WTC11 (cell line): ENCODE measurements around the gene CD4. TPM values are rescaled to one million over a fixed set of nuclear protein-coding genes. Genes with fewer than 3 reads are reported as not detected.

Experiments
- ATAC-seq: fragments of 200-7000 bp; cut with Tn5 transposase; 2 replicates; pipeline ENCODE4 v1.10.0; 2021; ENCODE audit warnings: mild to moderate bottlenecking, moderate library complexity
- CTCF ChIA-PET: fragments of 300-600 bp; sonication (Branson Sonifier 250); formaldehyde crosslinking; loops from one replicate; lab custom pipeline; 2021; ENCODE audit warnings: antibody characterized with exemption; lab: Charles Lee
- POLR2A ChIA-PET: fragments of 350-600 bp; sonication (Branson Sonifier 250); formaldehyde crosslinking; loops from one replicate; lab custom pipeline; 2021; ENCODE audit warnings: antibody characterized with exemption; lab: Charles Lee
- DNase-seq: peaks from one replicate; pipeline ENCODE4 v3.0.0; 2021; ENCODE audit warnings: low spot score
- H3K27ac Mint-ChIP-seq: 2 replicates; pipeline ENCODE4 v1.8.0; 2021; ENCODE audit warnings: mixed read lengths
- H3K27me3 Mint-ChIP-seq: 2 replicates; pipeline ENCODE4 v1.8.0; 2021; ENCODE audit warnings: low read depth, mild to moderate bottlenecking, moderate library complexity, mixed read lengths
- H3K36me3 Mint-ChIP-seq: 2 replicates; pipeline ENCODE4 v1.8.0; 2021; ENCODE audit warnings: mixed read lengths
- H3K4me1 Mint-ChIP-seq: 2 replicates; pipeline ENCODE4 v1.8.0; 2022; ENCODE audit warnings: mixed read lengths
- H3K4me3 Mint-ChIP-seq: 2 replicates; pipeline ENCODE4 v1.8.0; 2021; ENCODE audit warnings: mild to moderate bottlenecking, moderate library complexity, mixed read lengths
- H3K9me3 Mint-ChIP-seq: 2 replicates; pipeline ENCODE4 v1.8.0; 2021; ENCODE audit warnings: mixed read lengths
- E2F4 ChIP-seq: sonication (generic); formaldehyde crosslinking; IDR thresholded peaks from 2 replicates; pipeline ENCODE4 v1.8.1; 2022; ENCODE audit warnings: low read depth, mild to moderate bottlenecking, moderate library complexity, missing genetic modification reagents, borderline replicate concordance
- E2F5 ChIP-seq: sonication (generic); formaldehyde crosslinking; IDR thresholded peaks from 2 replicates; pipeline ENCODE4 v1.8.1; 2022; ENCODE audit warnings: mild to moderate bottlenecking, moderate library complexity, missing genetic modification reagents
- ELF4 ChIP-seq: sonication (generic); formaldehyde crosslinking; IDR thresholded peaks from 2 replicates; pipeline ENCODE4 v1.8.1; 2022; ENCODE audit warnings: low read depth, mild to moderate bottlenecking, moderate library complexity, missing genetic modification reagents
- EMX1 ChIP-seq: fragments of 250-450 bp; sonication (Bioruptor Pico); IDR thresholded peaks from 2 replicates; pipeline ENCODE4 v1.8.0; 2021; ENCODE audit warnings: mild to moderate bottlenecking
- ETV6 ChIP-seq: sonication (generic); formaldehyde crosslinking; IDR thresholded peaks from 2 replicates; pipeline ENCODE4 v1.8.1; 2022; ENCODE audit warnings: mild to moderate bottlenecking, missing genetic modification reagents
- GABPB1 ChIP-seq: sonication (generic); formaldehyde crosslinking; IDR thresholded peaks from 2 replicates; pipeline ENCODE4 v1.8.1; 2023; ENCODE audit warnings: mild to moderate bottlenecking, missing genetic modification reagents
- IRF2 ChIP-seq: sonication (generic); formaldehyde crosslinking; IDR thresholded peaks from 2 replicates; pipeline ENCODE4 v1.8.0; 2022; ENCODE audit warnings: low read depth, missing genetic modification reagents, borderline replicate concordance
- KAT7 ChIP-seq: sonication (generic); formaldehyde crosslinking; IDR thresholded peaks from 2 replicates; pipeline ENCODE4 v1.8.1; 2023; ENCODE audit warnings: missing genetic modification reagents, mild to moderate bottlenecking, borderline replicate concordance
- MAX ChIP-seq: sonication (generic); formaldehyde crosslinking; IDR thresholded peaks from 2 replicates; pipeline ENCODE4 v1.8.0; 2022; ENCODE audit warnings: mild to moderate bottlenecking, missing genetic modification reagents
- NFE2L1 ChIP-seq: sonication (generic); formaldehyde crosslinking; IDR thresholded peaks from 2 replicates; pipeline ENCODE4 v1.8.1; 2023; ENCODE audit warnings: missing genetic modification reagents
- NFYB ChIP-seq: sonication (generic); formaldehyde crosslinking; conservative IDR thresholded peaks from 2 replicates; pipeline ENCODE4 v1.8.0; 2022; ENCODE audit warnings: low read depth, missing genetic modification reagents
- PRRX2 ChIP-seq: fragments of 250-450 bp; sonication (Bioruptor Pico); IDR thresholded peaks from 2 replicates; pipeline ENCODE4 v1.8.0; 2021; ENCODE audit warnings: mild to moderate bottlenecking
- SMAD3 ChIP-seq: sonication (generic); formaldehyde crosslinking; IDR thresholded peaks from 2 replicates; pipeline ENCODE4 v1.8.0; 2022; ENCODE audit warnings: missing genetic modification reagents, mild to moderate bottlenecking, borderline replicate concordance
- SP1 ChIP-seq: sonication (generic); formaldehyde crosslinking; conservative IDR thresholded peaks from 2 replicates; pipeline ENCODE4 v1.8.1; 2022; ENCODE audit warnings: missing genetic modification reagents
- USF1 ChIP-seq: sonication (generic); formaldehyde crosslinking; IDR thresholded peaks from 2 replicates; pipeline ENCODE4 v1.8.0; 2022; ENCODE audit warnings: mild to moderate bottlenecking, missing genetic modification reagents
- ZBTB43 ChIP-seq: sonication (generic); formaldehyde crosslinking; IDR thresholded peaks from 2 replicates; pipeline ENCODE4 v1.8.1; 2023; ENCODE audit warnings: mild to moderate bottlenecking, missing genetic modification reagents
- ZNF121 ChIP-seq: sonication (generic); formaldehyde crosslinking; IDR thresholded peaks from 2 replicates; pipeline ENCODE4 v1.8.0; 2023; ENCODE audit warnings: missing genetic modification reagents
- ZNF423 ChIP-seq: fragments of 250-450 bp; sonication (Bioruptor Pico); IDR thresholded peaks from 2 replicates; pipeline ENCODE4 v2.1.2; 2022; ENCODE audit warnings: mild to moderate bottlenecking, moderate library complexity
- ZNF532 ChIP-seq: fragments of 250-450 bp; sonication (Bioruptor Pico); IDR thresholded peaks from 2 replicates; pipeline ENCODE4 v1.9.0; 2021; ENCODE audit warnings: mild to moderate bottlenecking, borderline replicate concordance
- ZNF671 ChIP-seq: fragments of 250-450 bp; sonication (Bioruptor Pico); IDR thresholded peaks from 2 replicates; pipeline ENCODE4 v1.8.0; 2021; ENCODE audit warnings: mild to moderate bottlenecking
- total RNA-seq: library from RNA; stranded (reverse); gene quantifications from 3 replicates; pipeline ENCODE4 v1.2.3, GENCODE V29; 2021

Gene CD4
- total RNA-seq, 1 experiment from 2014 or later = 2.5 TPM

- peaks cover 19% of the 10 kb centered on the region for H3K4me1 Mint-ChIP-seq
- TF ChIP-seq ZNF121 (CRISPR knock-in tag) (no peak), ETV6 (CRISPR knock-in tag) (no peak), E2F4 (CRISPR knock-in tag) (no peak), GABPB1 (CRISPR knock-in tag) (no peak), SP1 (CRISPR knock-in tag) (no peak), KAT7 (CRISPR knock-in tag) (no peak), PRRX2 (no peak)
- ATAC-seq (no peak), DNase-seq (no peak)
- H3K27me3 Mint-ChIP-seq = no peaks in the 10 kb centered on the region
- peaks cover 37% of the 10 kb centered on the region for H3K36me3 Mint-ChIP-seq
- POLR2A ChIA-PET = interaction anchor here (1.4 to 2.5 kb wide), 2 partner anchors 17 to 97 kb away, joined by 6 to 15 read pairs; partner anchors contain the start of gene MLF2
- H3K9me3 Mint-ChIP-seq = no peaks in the 10 kb centered on the region
- peak overlapping the region; percentile 95 for H3K4me3 Mint-ChIP-seq
- H3K27ac Mint-ChIP-seq = peak overlapping the region; percentile 20; the same call in 1 of the 2 replicates
- CTCF ChIA-PET = interaction anchor here (3.8 to 6.0 kb wide), 2 partner anchors 15 to 20 kb away, joined by 54 to 181 read pairs; partner anchors contain the start of genes SPSB2 and TPI1
Observed at GRCh38 chr12:6849976-6850560, 60.7 kb downstream of the CD4 start.

- Mint-ChIP-seq H3K4me1 (peaks cover 19% of the 10 kb centered on the region), H3K9me3 (no peaks in the 10 kb centered on the region), H3K4me3 (peak overlapping the region; percentile 95), H3K27me3 (no peaks in the 10 kb centered on the region), H3K36me3 (peaks cover 37% of the 10 kb centered on the region), H3K27ac (peak overlapping the region; percentile 20; the same call in 1 of the 2 replicates)
- TF ChIP-seq SMAD3 (CRISPR knock-in tag) = no peak
- TF ChIP-seq ZNF423 (CRISPR knock-in tag) = no peak
- TF ChIP-seq ZNF671 (CRISPR knock-in tag) = no peak
- CTCF ChIA-PET = interaction anchor here (0.6 to 6.0 kb wide), 16 partner anchors 16 to 313 kb away, joined by 3 to 181 read pairs (median 10); partner anchors contain the start of genes C12orf57, COPS7A, MLF2 and PTMS
- no peak for ATAC-seq
- no peak for DNase-seq
- POLR2A ChIA-PET = interaction anchor here (0.6 to 3.0 kb wide), 14 partner anchors 11 to 1143 kb away, joined by 3 to 33 read pairs (median 5); partner anchors contain the start of genes C12orf57, COPS7A, MLF2 and RNU7-1
Observed at GRCh38 chr12:6850796-6851152, 61.4 kb downstream of the CD4 start.

- Mint-ChIP-seq H3K36me3 (peaks cover 35% of the 10 kb centered on the region), H3K4me1 (peaks cover 19% of the 10 kb centered on the region), H3K9me3 (no peaks in the 10 kb centered on the region), H3K27me3 (no peaks in the 10 kb centered on the region), H3K27ac (peak within 1 kb of the TSS; percentile 100), H3K4me3 (peak within 1 kb of the TSS; percentile 95)
- DNase-seq (peak; percentile 97), ATAC-seq (peak; percentile 70)
- POLR2A ChIA-PET = interaction anchor here (0.5 to 3.0 kb wide), 19 partner anchors 12 to 1143 kb away, joined by 3 to 33 read pairs (median 6); partner anchors contain the start of genes C12orf57, CD4, COPS7A and MLF2
- CTCF ChIA-PET = interaction anchor here (0.6 to 6.0 kb wide), 27 partner anchors 10 to 314 kb away, joined by 3 to 181 read pairs (median 8); partner anchors contain the start of genes C12orf57, C1RL, COPS7A and GNB3
- TF ChIP-seq IRF2 (CRISPR knock-in tag) = no peak
- TF ChIP-seq ELF4 (CRISPR knock-in tag) = no peak
- no peak for TF ChIP-seq EMX1 (CRISPR knock-in tag)
- TF ChIP-seq E2F5 (CRISPR knock-in tag) = peak; percentile 98
- TF ChIP-seq PRRX2 = no peak
- peak; percentile 96 for TF ChIP-seq NFYB (CRISPR knock-in tag)
- TF ChIP-seq ZBTB43 (CRISPR knock-in tag) = no peak
- 0 out of 2 replicates have a peak, but pooled peaks have one; percentile 31 for TF ChIP-seq USF1
- no peak for TF ChIP-seq NFE2L1 (CRISPR knock-in tag)
- peak; percentile 69; the same call in 1 of the 2 replicates for TF ChIP-seq GABPB1 (CRISPR knock-in tag)
- TF ChIP-seq MAX (CRISPR knock-in tag) = peak; percentile 50; the same call in 1 of the 2 replicates
- 0 out of 2 replicates have a peak, but pooled peaks have one; percentile 7 for TF ChIP-seq ZNF532 (CRISPR knock-in tag)
- 0 out of 2 replicates have a peak, but pooled peaks have one; percentile 47 for TF ChIP-seq ETV6 (CRISPR knock-in tag)
Observed at GRCh38 chr12:6851153-6851920, 62.0 kb downstream of the CD4 start, which contains the start of gene CDCA3. Gene CDCA3, minus strand, starts transcription at chr12:6851286. Its CDS starts 334 bp downstream, at chr12:6850952.
